IMR-90 (cell line): ENCODE results near the gene RNASEH2B. TPM values are rescaled to one million over a fixed set of nuclear protein-coding genes. Genes with fewer than 3 reads are reported as not detected.

ENCODE experiments used
- ATAC-seq: fragments of 200-7000 bp; cut with Tn5 transposase; 2 replicates; pipeline ENCODE4 v1.9.1; 2020; ENCODE audit warnings: low read depth, mild to moderate bottlenecking, moderate library complexity
- BruUV-seq: library from RNA; stranded (reverse); fragments of 400-500 nt; replicated peaks from 2 replicates; lab custom pipeline; 2021; lab: Mats Ljungman, UMichigan
- CTCF ChIA-PET: fragments of 300-600 bp; formaldehyde crosslinking; extraction: SDS; loops from one replicate; lab custom pipeline; 2021; ENCODE audit warnings: antibody characterized with exemption; lab: Yijun Ruan, JAX
- POLR2A ChIA-PET: fragments of 300-600 bp; sonication (Branson Sonifier 250); formaldehyde crosslinking; loops from one replicate; lab custom pipeline; 2022; ENCODE audit warnings: antibody characterized with exemption; ENCODE audit not compliant: unreplicated experiment; lab: Charles Lee
- DNase-seq: peaks from one replicate; pipeline ENCODE4 v3.0.0; 2013
- H2AFZ ChIP-seq: replicated peaks from 2 replicates; pipeline ENCODE3; 2013; ENCODE audit warnings: low read length, mild to moderate bottlenecking; ENCODE audit not compliant: poor library complexity
- H2AK5ac ChIP-seq: 2 replicates; pipeline ENCODE4 v1.6.1; 2013; ENCODE audit warnings: low read depth, low read length, inconsistent platforms
- H2AK9ac ChIP-seq: replicated peaks from 2 replicates; pipeline ENCODE3; 2013; ENCODE audit warnings: mild to moderate bottlenecking, low read depth, low read length, moderate library complexity; ENCODE audit not compliant: poor library complexity
- H2BK120ac ChIP-seq: 2 replicates; pipeline ENCODE4 v1.6.1; 2013; ENCODE audit warnings: low read depth, low read length, inconsistent platforms
- H2BK15ac ChIP-seq: 3 replicates; pipeline ENCODE4 v1.6.1; 2013; ENCODE audit warnings: low read depth, low read length, inconsistent platforms
- H2BK20ac ChIP-seq: 2 replicates; pipeline ENCODE4 v1.6.1; 2013; ENCODE audit warnings: low read depth, mild to moderate bottlenecking, inconsistent platforms, low read length, moderate library complexity
- H2BK5ac ChIP-seq: 2 replicates; pipeline ENCODE4 v1.6.1; 2013; ENCODE audit warnings: mild to moderate bottlenecking, low read depth, low read length, inconsistent platforms; ENCODE audit not compliant: poor library complexity, severe bottlenecking
- H3K14ac ChIP-seq: replicated peaks from 2 replicates; pipeline ENCODE4 v1.6.1; 2013; ENCODE audit warnings: low read depth, low read length, inconsistent platforms
- H3K18ac ChIP-seq: 2 replicates; pipeline ENCODE4 v1.6.1; 2013; ENCODE audit warnings: low read depth, low read length, control low read depth
- H3K23ac ChIP-seq: 2 replicates; pipeline ENCODE4 v1.6.1; 2013; ENCODE audit warnings: low read depth, low read length, inconsistent platforms
- H3K27ac ChIP-seq: 2 replicates; pipeline ENCODE4 v1.5.1; 2013; ENCODE audit warnings: mild to moderate bottlenecking, control low read depth, low read length; ENCODE audit not compliant: insufficient read depth
- H3K27me3 ChIP-seq: 2 replicates; pipeline ENCODE4 v1.6.1; 2013; ENCODE audit warnings: low read length; ENCODE audit not compliant: control insufficient read depth, insufficient read depth
- H3K36me3 ChIP-seq: 2 replicates; pipeline ENCODE4 v1.6.1; 2013; ENCODE audit warnings: low read length, mixed read lengths; ENCODE audit not compliant: control insufficient read depth, insufficient read depth
- H3K4ac ChIP-seq: 2 replicates; pipeline ENCODE4 v1.6.1; 2013; ENCODE audit warnings: low read depth, low read length, inconsistent platforms
- H3K4me1 ChIP-seq: 2 replicates; pipeline ENCODE4 v1.6.1; 2013; ENCODE audit warnings: low read length, mixed read lengths; ENCODE audit not compliant: control insufficient read depth, insufficient read depth
- H3K4me2 ChIP-seq: 2 replicates; pipeline ENCODE4 v1.6.1; 2013; ENCODE audit warnings: low read depth, mild to moderate bottlenecking, control low read depth, low read length, moderate library complexity
- H3K4me3 ChIP-seq: 2 replicates; pipeline ENCODE4 v1.5.1; 2013; ENCODE audit warnings: low read depth, mild to moderate bottlenecking, control low read depth, low read length, moderate library complexity; ENCODE audit not compliant: insufficient read depth
- H3K56ac ChIP-seq: 2 replicates; pipeline ENCODE4 v1.6.1; 2013; ENCODE audit warnings: low read length, inconsistent platforms; ENCODE audit not compliant: insufficient read depth; ENCODE audit errors: extremely low read depth
- H3K79me1 ChIP-seq, 2 experiments: 2 replicates each; pipeline ENCODE4 v1.6.1; 2013; ENCODE audit warnings: low read length in 2 of 2, inconsistent platforms in 1 of 2, low read depth in 1 of 2
- H3K9ac ChIP-seq: 2 replicates; pipeline ENCODE4 v1.6.1; 2013; ENCODE audit warnings: low read depth, low read length, control low read depth
- H3K9me1 ChIP-seq: 2 replicates; pipeline ENCODE4 v1.6.1; 2013; ENCODE audit warnings: low read length, inconsistent platforms; ENCODE audit not compliant: insufficient read depth
- H3K9me3 ChIP-seq: 2 replicates; pipeline ENCODE4 v1.6.1; 2013; ENCODE audit warnings: low read length; ENCODE audit not compliant: control insufficient read depth, insufficient read depth
- H4K20me1 ChIP-seq: 2 replicates; pipeline ENCODE4 v1.6.1; 2013; ENCODE audit warnings: low read length, inconsistent platforms; ENCODE audit not compliant: insufficient read depth
- H4K5ac ChIP-seq: 2 replicates; pipeline ENCODE4 v1.6.1; 2013; ENCODE audit warnings: mild to moderate bottlenecking, low read depth, low read length, control low read depth
- H4K8ac ChIP-seq, 2 experiments: 2 replicates each; pipeline ENCODE4 v1.6.1; 2013; ENCODE audit warnings: low read depth in 2 of 2, low read length in 2 of 2, control low read depth in 1 of 2, inconsistent platforms in 1 of 2
- H4K91ac ChIP-seq: 2 replicates; pipeline ENCODE4 v1.6.1; 2013; ENCODE audit warnings: low read depth, low read length, inconsistent platforms; ENCODE audit not compliant: insufficient read depth
- BHLHE40 ChIP-seq: fragments of 150-350 bp; IDR thresholded peaks from 2 replicates; pipeline ENCODE4 v1.6.1; 2016; ENCODE audit warnings: mild to moderate bottlenecking, low read depth, low read length
- CEBPB ChIP-seq: IDR thresholded peaks from 2 replicates; pipeline ENCODE4 v1.6.1; 2012; ENCODE audit warnings: low read depth, low read length, improper control_type of control experiment
- CHD1 ChIP-seq: IDR thresholded peaks from 2 replicates; pipeline ENCODE4 v1.6.1; 2012; ENCODE audit warnings: low read depth, low read length, improper control_type of control experiment
- CTCF ChIP-seq: conservative IDR thresholded peaks from 2 replicates; pipeline ENCODE4 v1.5.1; 2012; ENCODE audit warnings: mild to moderate bottlenecking, low read depth, low read length, improper control_type of control experiment
- ELK1 ChIP-seq: fragments of 150-350 bp; IDR thresholded peaks from 2 replicates; pipeline ENCODE4 v1.6.1; 2016; ENCODE audit warnings: low read depth, mild to moderate bottlenecking, low read length, moderate library complexity, borderline replicate concordance
- FOS ChIP-seq: fragments of 150-350 bp; IDR thresholded peaks from 2 replicates; pipeline ENCODE4 v1.6.1; 2016; ENCODE audit warnings: low read depth, low read length
- MAFK ChIP-seq: IDR thresholded peaks from 2 replicates; pipeline ENCODE4 v1.6.1; 2012; ENCODE audit warnings: low read depth, low read length, improper control_type of control experiment
- MAZ ChIP-seq: IDR thresholded peaks from 2 replicates; pipeline ENCODE4 v1.6.1; 2012; ENCODE audit warnings: low read depth, mild to moderate bottlenecking, low read length, improper control_type of control experiment, moderate library complexity, borderline replicate concordance
- MXI1 ChIP-seq: IDR thresholded peaks from 2 replicates; pipeline ENCODE4 v1.6.1; 2012; ENCODE audit warnings: low read depth, mild to moderate bottlenecking, low read length, moderate library complexity, borderline replicate concordance
- NFE2L2 ChIP-seq: fragments of 150-350 bp; IDR thresholded peaks from 2 replicates; pipeline ENCODE4 v1.6.1; 2016; ENCODE audit warnings: low read depth, mild to moderate bottlenecking, low read length
- POLR2A ChIP-seq: IDR thresholded peaks from 2 replicates; pipeline ENCODE4 v1.6.1; 2012; ENCODE audit warnings: mild to moderate bottlenecking, low read depth, low read length
- RAD21 ChIP-seq: IDR thresholded peaks from 2 replicates; pipeline ENCODE4 v1.6.1; 2012; ENCODE audit warnings: low read length, improper control_type of control experiment
- RCOR1 ChIP-seq: IDR thresholded peaks from 2 replicates; pipeline ENCODE4 v1.6.1; 2012; ENCODE audit warnings: mild to moderate bottlenecking, low read length, improper control_type of control experiment; ENCODE audit not compliant: insufficient replicate concordance
- RFX5 ChIP-seq: IDR thresholded peaks from 2 replicates; pipeline ENCODE4 v1.8.0; 2012; ENCODE audit warnings: low read depth, mild to moderate bottlenecking, low read length, moderate library complexity
- SMC3 ChIP-seq: fragments of 150-350 bp; IDR thresholded peaks from 2 replicates; pipeline ENCODE4 v1.6.1; 2016; ENCODE audit warnings: low read depth, mild to moderate bottlenecking, antibody characterized with exemption, low read length, moderate library complexity
- USF2 ChIP-seq: fragments of 150-350 bp; IDR thresholded peaks from 2 replicates; pipeline ENCODE4 v1.6.1; 2017; ENCODE audit warnings: mild to moderate bottlenecking, antibody characterized with exemption, low read length, low read depth
- WGBS, 2 experiments: methylation state at CpG; one replicate each; pipeline versions ENCODE4 v1.1.5 to v1.1.7; 2013; ENCODE audit warnings: missing lambda C conversion rate in 2 of 2; ENCODE audit not compliant: insufficient read length in 1 of 2; ENCODE audit errors: extremely low coverage in 2 of 2; 5-methylcytosine and 5-hydroxymethylcytosine counted together
- dilution Hi-C: fragments of 300-500 bp; cut with HindIII; formaldehyde crosslinking; loops from one replicate; pipeline ENCODE4 v1.14.3; 2018; ENCODE audit warnings: low sequenced_read_pairs; ENCODE audit not compliant: unreplicated experiment
- in situ Hi-C: fragments of 300-500 bp; cut with MboI; formaldehyde crosslinking; loops from 3 replicates; pipeline ENCODE4 v1.14.3; 2019; ENCODE audit warnings: low sequenced_read_pairs, inconsistent platforms, mixed read lengths
- intact Hi-C: fragments of 100-400 bp; cut with micrococcal nuclease; formaldehyde crosslinking; loops from 2 replicates; pipeline ENCODE4 v1.10.0; 2022
- polyA plus RNA-seq, 3 experiments: library from polyadenylated mRNA; depleted of rRNA; stranded (reverse); fragments of >200 nt; gene quantifications; 2 replicates each; pipeline ENCODE4 v1.2.3, GENCODE V29; 2012; ENCODE audit warnings: low replicate concordance in 1 of 3
- total RNA-seq: library from RNA; depleted of rRNA; stranded (reverse); fragments of >200 nt; gene quantifications from 2 replicates; pipeline ENCODE4 v1.2.3, GENCODE V29; 2012

RNASEH2B gene
- total and polyA plus RNA-seq, 2 of the 4 experiments (the other 2 are of a cell fraction), result 11.2 to 14.2 TPM

GRCh38 chr13:50883728-50884127 lies 25.9 kb upstream of the RNASEH2B start:
- no peak overlapping the region for H2BK120ac ChIP-seq
- no peak overlapping the region for H3K27ac ChIP-seq
- ChIA-PET POLR2A (no interaction called here), CTCF (no interaction called here)
- in situ Hi-C loops (no loop called here), dilution Hi-C loops (no loop called here), intact Hi-C loops (no loop called here)
- no peaks in the 10 kb centered on the region for H3K79me1 ChIP-seq
- no peaks in the 10 kb centered on the region for H4K20me1 ChIP-seq
- H3K9ac ChIP-seq, result no peak overlapping the region
- no peak overlapping the region for H3K23ac ChIP-seq
- H4K8ac ChIP-seq, result no peak overlapping the region
- peaks cover 8% of the 10 kb centered on the region for H3K27me3 ChIP-seq
- H3K9me1 ChIP-seq, result no peaks in the 10 kb centered on the region
- no peak for ATAC-seq
- no peak overlapping the region for H2AK5ac ChIP-seq
- no peak overlapping the region for H3K18ac ChIP-seq
- no peak overlapping the region for H2AFZ ChIP-seq
- BruUV-seq, result no TSS peak
- H3K4me1 ChIP-seq, result no peaks in the 10 kb centered on the region
- H3K36me3 ChIP-seq, result no peaks in the 10 kb centered on the region
- H2BK20ac ChIP-seq, result no peak overlapping the region
- no peak overlapping the region for H2BK15ac ChIP-seq
- WGBS, 2 experiments, result no CpG with 5 or more reads among the region's 1 CpG
- no peaks in the 10 kb centered on the region for H3K9me3 ChIP-seq
- no peak for TF ChIP-seq RFX5
- no peak for TF ChIP-seq BHLHE40
- TF ChIP-seq FOS, result no peak
- no peak for TF ChIP-seq CHD1
- TF ChIP-seq RCOR1, result no peak
- TF ChIP-seq POLR2A, result no peak
- TF ChIP-seq NFE2L2, result no peak
- TF ChIP-seq ELK1, result no peak
- TF ChIP-seq CTCF, result no peak
- TF ChIP-seq CEBPB, result no peak
- TF ChIP-seq MAZ, result no peak
- no peak for TF ChIP-seq SMC3
- no peak for TF ChIP-seq RAD21
- no peak for TF ChIP-seq MAFK
- no peak for TF ChIP-seq USF2
- no peak for TF ChIP-seq MXI1
- no peak overlapping the region for H3K14ac ChIP-seq
- no peak overlapping the region for H3K56ac ChIP-seq
- H2BK5ac ChIP-seq, result no peak overlapping the region
- H2AK9ac ChIP-seq, result no peak overlapping the region
- H3K4ac ChIP-seq, result no peak overlapping the region
- no peak overlapping the region for H4K5ac ChIP-seq
- DNase-seq, result no peak
- H3K4me3 ChIP-seq, result no peak overlapping the region
- no peak overlapping the region for H3K4me2 ChIP-seq
- no peak overlapping the region for H4K91ac ChIP-seq
